HepG2 (cell line): Measurements from ENCODE around the gene TNFAIP8L2. TPM values are rescaled to one million over a fixed set of nuclear protein-coding genes. Genes with fewer than 3 reads are reported as not detected.

ENCODE experiments used
- ATAC-seq: fragments of 200-7000 bp; cut with Tn5 transposase; 3 replicates; pipeline ENCODE4 v1.9.1; 2020; ENCODE audit warnings: mild to moderate bottlenecking, moderate library complexity
- BruUV-seq: library from RNA; stranded (reverse); fragments of 400-500 nt; replicated peaks from 2 replicates; lab custom pipeline; 2021; lab: Mats Ljungman, UMichigan
- CTCF ChIA-PET: fragments of 300-600 bp; formaldehyde crosslinking; extraction: SDS; loops from one replicate; lab custom pipeline; 2021; ENCODE audit warnings: low total read pairs, inconsistent platforms, low intra/inter-chr PET ratio; lab: Yijun Ruan, JAX
- POLR2A ChIA-PET: fragments of 350-600 bp; sonication (Branson Sonifier 250); formaldehyde crosslinking; loops from one replicate; lab custom pipeline; 2020; ENCODE audit warnings: antibody characterized with exemption, inconsistent platforms; lab: Yijun Ruan, JAX
- DNase-seq: peaks from one replicate; pipeline ENCODE4 v3.0.0-alpha.2; 2015; ENCODE audit warnings: low spot score
- FAIRE-seq: peaks from 3 replicates; lab custom pipeline; 2011; peaks lifted over from hg19 to GRCh38; lab: Jason Lieb, UNC
- H2AFZ ChIP-seq: one replicate; pipeline ENCODE4 v1.6.1; 2011; ENCODE audit warnings: low read length, inconsistent platforms
- H3K27ac ChIP-seq: fragments of 300-600 bp; 3 replicates; pipeline ENCODE4 v1.8.0; 2011; ENCODE audit warnings: mixed run types, mild to moderate bottlenecking, mixed read lengths, low read length, inconsistent platforms; ENCODE audit not compliant: insufficient read depth; ENCODE audit errors: extremely low read length
- H3K27me3 ChIP-seq, 2 experiments: fragments of 200-600 bp in 1 of 2; 2 replicates in 1 of 2; 3 replicates in 1 of 2; pipeline versions ENCODE4 v1.6.0 to v1.8.0; 2011; ENCODE audit warnings: low read length in 2 of 2, mild to moderate bottlenecking in 2 of 2, moderate library complexity in 2 of 2, inconsistent platforms in 1 of 2; ENCODE audit not compliant: insufficient read depth in 2 of 2, control insufficient read depth in 1 of 2
- H3K36me3 ChIP-seq, 2 experiments: fragments of 200-600 bp in 1 of 2; replicated peaks in 1 of 2; 2 replicates in 1 of 2; 3 replicates in 1 of 2; pipeline versions ENCODE4 v1.5.1 to v1.8.0; 2011; ENCODE audit warnings: low read length in 2 of 2, inconsistent platforms in 1 of 2; ENCODE audit not compliant: insufficient read depth in 2 of 2, control insufficient read depth in 1 of 2
- H3K4me1 ChIP-seq: 2 replicates; pipeline ENCODE4 v1.5.1; 2012; ENCODE audit warnings: low read length, inconsistent platforms; ENCODE audit not compliant: insufficient read depth
- H3K4me2 ChIP-seq: 2 replicates; pipeline ENCODE4 v1.6.0; 2011; ENCODE audit warnings: low read depth, low read length, inconsistent platforms
- H3K4me3 ChIP-seq, 3 experiments: fragments of 200-600 bp in 1 of 3; sonication (generic), shearing (Covaris generic) in 1 of 3; replicated peaks in 1 of 3; 2 replicates each; pipeline ENCODE4 v1.5.1; 2011 to 2016; ENCODE audit warnings: low read length in 3 of 3, inconsistent platforms in 2 of 3, low read depth in 2 of 3, mild to moderate bottlenecking in 2 of 3, control low read depth in 1 of 3, mixed read lengths in 1 of 3; ENCODE audit not compliant: insufficient read depth in 1 of 3
- H3K79me2 ChIP-seq: one replicate; pipeline ENCODE4 v1.6.1; 2011; ENCODE audit warnings: low read length, inconsistent platforms; ENCODE audit not compliant: insufficient read depth
- H3K9ac ChIP-seq: 2 replicates; pipeline ENCODE4 v1.6.0; 2011; ENCODE audit warnings: mild to moderate bottlenecking, low read depth, low read length, inconsistent platforms; ENCODE audit not compliant: insufficient read depth
- H3K9me3 ChIP-seq: 2 replicates; pipeline ENCODE4 v1.5.1; 2012; ENCODE audit warnings: mild to moderate bottlenecking, low read length
- H4K20me1 ChIP-seq: 2 replicates; pipeline ENCODE4 v1.6.0; 2011; ENCODE audit warnings: inconsistent platforms, mild to moderate bottlenecking, low read length, moderate library complexity; ENCODE audit not compliant: insufficient read depth
- MIER2 ChIP-seq: IDR thresholded peaks from 2 replicates; pipeline ENCODE4 v1.6.1; 2016; ENCODE audit warnings: missing biosample characterization, missing genetic modification reagents
- SMARCE1 ChIP-seq: fragments of 450-650 bp; IDR thresholded peaks from 2 replicates; pipeline ENCODE4 v1.6.1; 2017; ENCODE audit warnings: borderline replicate concordance
- ZIK1 ChIP-seq: sonication (generic); formaldehyde crosslinking; IDR thresholded peaks from 2 replicates; pipeline ENCODE4 v1.5.0; 2020; ENCODE audit warnings: mild to moderate bottlenecking, low read depth, missing genetic modification reagents, borderline replicate concordance
- ZNF235 ChIP-seq: sonication (generic); formaldehyde crosslinking; IDR thresholded peaks from 2 replicates; pipeline ENCODE4 v1.8.1; 2023; ENCODE audit warnings: mild to moderate bottlenecking, missing genetic modification reagents, borderline replicate concordance
- ZNF24 ChIP-seq: fragments of 450-650 bp; IDR thresholded peaks from 2 replicates; pipeline ENCODE4 v1.6.1; 2017; ENCODE audit warnings: antibody characterized with exemption, mild to moderate bottlenecking
- ZNF780A ChIP-seq: sonication (generic); formaldehyde crosslinking; IDR thresholded peaks from 2 replicates; pipeline ENCODE4 v1.8.0; 2022; ENCODE audit warnings: mild to moderate bottlenecking, missing genetic modification reagents, moderate library complexity
- WGBS: methylation state at CpG from one replicate; pipeline ENCODE4 v1.1.6; 2017; ENCODE audit warnings: low lambda C conversion rate; 5-methylcytosine and 5-hydroxymethylcytosine counted together
- in situ Hi-C: cut with HindIII; loops from 2 replicates; pipeline ENCODE4 v1.10.0; 2017; ENCODE audit warnings: low pct_unique_long_range_greater_than_20kb; ENCODE audit not compliant: extremely low pct_ligation_motif_present
- intact Hi-C: fragments of 100-400 bp; cut with micrococcal nuclease; formaldehyde crosslinking; loops from one replicate; pipeline ENCODE4 v1.10.0; 2022; ENCODE audit not compliant: unreplicated experiment
- polyA plus RNA-seq, 8 experiments: library from polyadenylated mRNA; depleted of rRNA in 3 of 8; stranded (reverse) in 7 of 8; unstranded in 1 of 8; fragments of >200 nt; fragmentation: Illumina TruSeq in 4 of 8; extraction: Trizol in 4 of 8; gene quantifications; 2 replicates each; pipeline versions ENCODE4 v1.2.1 to v1.2.3, GENCODE V29; 2011 to 2016; ENCODE audit warnings: low read depth in 4 of 8, missing spikeins in 1 of 8, mixed read lengths in 1 of 8; ENCODE audit not compliant: insufficient read depth in 1 of 8
- total RNA-seq, 5 experiments: library from RNA; depleted of rRNA; stranded (reverse); fragments of >200 nt; fragmentation: Illumina TruSeq; extraction: Trizol; gene quantifications; 2 replicates each; pipeline ENCODE4 v1.2.3, GENCODE V29; 2016; ENCODE audit warnings: low read depth in 1 of 5
- TF ChIP-seq, protein P1 (sequence below): IDR thresholded peaks from 2 replicates; pipeline ENCODE4 v1.6.1; 2016; ENCODE audit warnings: mild to moderate bottlenecking
- TF ChIP-seq, protein P2 (sequence below): sonication (generic); formaldehyde crosslinking; IDR thresholded peaks from 2 replicates; pipeline ENCODE4 v1.4.0; 2020; ENCODE audit warnings: mild to moderate bottlenecking, missing genetic modification reagents
- TF ChIP-seq, protein P3 (sequence below): sonication (generic); formaldehyde crosslinking; IDR thresholded peaks from 2 replicates; pipeline ENCODE4 v1.5.0; 2020; ENCODE audit warnings: mild to moderate bottlenecking, missing genetic modification reagents
- TF ChIP-seq, protein P4 (sequence below): IDR thresholded peaks from 2 replicates; pipeline ENCODE4 v1.6.1; 2016; ENCODE audit warnings: mild to moderate bottlenecking, missing biosample characterization, missing genetic modification reagents
- TF ChIP-seq, protein P5 (sequence below): sonication (generic); formaldehyde crosslinking; IDR thresholded peaks from 2 replicates; pipeline ENCODE4 v1.4.0; 2020; ENCODE audit warnings: low read depth, mild to moderate bottlenecking, missing genetic modification reagents
- TF ChIP-seq, protein P6 (sequence below): IDR thresholded peaks from 2 replicates; pipeline ENCODE4 v1.6.1; 2016; ENCODE audit warnings: missing compliant biosample characterization, missing genetic modification reagents, borderline replicate concordance
- TF ChIP-seq, protein P7 (sequence below), 2 experiments: fragments of 450-650 bp in 1 of 2; sonication (generic) in 1 of 2; formaldehyde crosslinking; IDR thresholded peaks; 2 replicates each; pipeline versions ENCODE4 v1.5.0 to v1.8.0; 2020 to 2022; ENCODE audit warnings: mild to moderate bottlenecking in 1 of 2, missing genetic modification reagents in 1 of 2

The TNFAIP8L2 gene
- total and polyA plus RNA-seq, 2 of the 13 experiments (the other 11 are each of a cell fraction or from before 2014, with no cell fraction given), result not detected

DNA sequence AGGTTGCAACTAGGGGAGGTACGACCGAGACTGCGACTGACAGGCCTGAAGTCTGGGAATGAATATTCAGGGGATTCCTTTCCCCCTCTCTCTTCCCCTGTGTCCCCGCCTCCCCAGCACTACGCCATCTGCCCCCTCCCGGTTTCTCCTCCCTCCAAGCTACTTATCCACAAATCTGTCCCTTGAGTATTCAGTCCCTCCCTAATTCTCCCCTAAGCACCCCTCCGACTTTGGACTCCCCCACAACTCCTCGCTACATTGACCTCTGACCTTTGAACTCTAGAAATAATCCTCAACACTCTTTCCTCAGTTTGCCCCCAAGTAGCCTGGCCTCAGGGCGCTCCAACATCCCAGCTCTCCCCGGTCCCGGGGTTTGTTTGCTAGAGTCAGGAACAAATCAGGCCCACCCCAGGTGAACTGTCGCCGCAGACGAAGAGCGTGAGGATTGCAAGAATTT is 8.9 kb downstream of the TNFAIP8L2 start (continued):
- TF ChIP-seq, protein P1, sequence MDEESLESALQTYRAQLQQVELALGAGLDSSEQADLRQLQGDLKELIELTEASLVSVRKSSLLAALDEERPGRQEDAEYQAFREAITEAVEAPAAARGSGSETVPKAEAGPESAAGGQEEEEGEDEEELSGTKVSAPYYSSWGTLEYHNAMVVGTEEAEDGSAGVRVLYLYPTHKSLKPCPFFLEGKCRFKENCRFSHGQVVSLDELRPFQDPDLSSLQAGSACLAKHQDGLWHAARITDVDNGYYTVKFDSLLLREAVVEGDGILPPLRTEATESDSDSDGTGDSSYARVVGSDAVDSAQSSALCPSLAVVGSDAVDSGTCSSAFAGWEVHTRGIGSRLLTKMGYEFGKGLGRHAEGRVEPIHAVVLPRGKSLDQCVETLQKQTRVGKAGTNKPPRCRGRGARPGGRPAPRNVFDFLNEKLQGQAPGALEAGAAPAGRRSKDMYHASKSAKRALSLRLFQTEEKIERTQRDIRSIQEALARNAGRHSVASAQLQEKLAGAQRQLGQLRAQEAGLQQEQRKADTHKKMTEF, result no peak
- TF ChIP-seq, protein P2, sequence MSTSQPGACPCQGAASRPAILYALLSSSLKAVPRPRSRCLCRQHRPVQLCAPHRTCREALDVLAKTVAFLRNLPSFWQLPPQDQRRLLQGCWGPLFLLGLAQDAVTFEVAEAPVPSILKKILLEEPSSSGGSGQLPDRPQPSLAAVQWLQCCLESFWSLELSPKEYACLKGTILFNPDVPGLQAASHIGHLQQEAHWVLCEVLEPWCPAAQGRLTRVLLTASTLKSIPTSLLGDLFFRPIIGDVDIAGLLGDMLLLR (CRISPR knock-in tag), result no peak
- TF ChIP-seq, protein P3, sequence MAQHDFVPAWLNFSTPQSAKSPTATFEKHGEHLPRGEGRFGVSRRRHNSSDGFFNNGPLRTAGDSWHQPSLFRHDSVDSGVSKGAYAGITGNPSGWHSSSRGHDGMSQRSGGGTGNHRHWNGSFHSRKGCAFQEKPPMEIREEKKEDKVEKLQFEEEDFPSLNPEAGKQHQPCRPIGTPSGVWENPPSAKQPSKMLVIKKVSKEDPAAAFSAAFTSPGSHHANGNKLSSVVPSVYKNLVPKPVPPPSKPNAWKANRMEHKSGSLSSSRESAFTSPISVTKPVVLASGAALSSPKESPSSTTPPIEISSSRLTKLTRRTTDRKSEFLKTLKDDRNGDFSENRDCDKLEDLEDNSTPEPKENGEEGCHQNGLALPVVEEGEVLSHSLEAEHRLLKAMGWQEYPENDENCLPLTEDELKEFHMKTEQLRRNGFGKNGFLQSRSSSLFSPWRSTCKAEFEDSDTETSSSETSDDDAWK (CRISPR knock-in tag), result no peak
- no peak for TF ChIP-seq MIER2 (CRISPR knock-in tag)
- TF ChIP-seq, protein P4, sequence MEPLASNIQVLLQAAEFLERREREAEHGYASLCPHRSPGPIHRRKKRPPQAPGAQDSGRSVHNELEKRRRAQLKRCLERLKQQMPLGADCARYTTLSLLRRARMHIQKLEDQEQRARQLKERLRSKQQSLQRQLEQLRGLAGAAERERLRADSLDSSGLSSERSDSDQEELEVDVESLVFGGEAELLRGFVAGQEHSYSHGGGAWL (CRISPR knock-in tag), result no peak; the same call in 1 of the 2 replicates

DNA sequence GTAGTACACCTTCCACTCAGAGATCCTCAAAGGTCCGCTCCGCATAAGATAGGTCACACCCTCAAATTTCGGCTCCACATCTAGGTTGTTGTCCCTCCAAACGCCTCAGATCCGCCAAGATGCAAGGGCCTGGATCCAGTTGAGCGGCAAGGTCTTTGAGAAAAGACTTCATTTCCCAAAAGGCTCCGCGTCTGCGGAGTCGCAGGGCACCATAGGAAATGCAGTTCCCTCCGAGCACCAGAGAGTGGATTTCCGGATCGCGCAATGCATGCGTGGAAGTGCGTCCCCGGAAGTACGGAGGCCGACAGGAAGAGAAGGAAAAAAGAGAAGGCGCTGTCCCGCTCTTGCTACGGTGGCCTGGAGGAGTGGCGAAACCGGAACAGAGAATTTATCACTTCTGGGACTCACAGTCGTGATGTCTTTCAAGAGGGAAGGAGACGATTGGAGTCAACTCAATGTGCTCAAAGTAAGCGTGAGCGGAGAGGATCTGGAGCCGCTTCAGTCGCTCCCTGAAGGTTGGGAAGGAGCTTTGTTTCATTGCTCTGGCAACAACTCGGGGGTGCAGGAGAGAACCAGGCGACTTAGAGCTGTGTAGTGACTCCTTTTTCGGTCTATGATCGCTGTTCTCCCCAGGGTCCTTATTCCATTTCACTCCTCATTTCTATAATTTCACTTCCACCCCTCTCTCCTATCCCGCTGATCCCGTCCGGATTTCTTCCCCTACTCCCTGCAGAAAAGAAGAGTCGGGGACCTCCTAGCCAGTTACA is 9.5 kb downstream of the TNFAIP8L2 start, which contains the start of the genes LYSMD1 and SCNM1:
Gene LYSMD1, minus strand, starts transcription at position 165 of the 767 bp plus-strand sequence. CDS start 644 bp downstream, outside the sequence.
Gene SCNM1, plus strand, starts transcription at position 407 of the 767 bp plus-strand sequence. Its CDS starts 9 bp downstream, at position 416.
- TSS peak; percentile 88 for BruUV-seq
- no peak for TF ChIP-seq ZNF235 (CRISPR knock-in tag)
- TF ChIP-seq ZIK1 (CRISPR knock-in tag), result no peak; the same call in 1 of the 2 replicates
- TF ChIP-seq ZNF24, result no peak
- TF ChIP-seq, protein P5, sequence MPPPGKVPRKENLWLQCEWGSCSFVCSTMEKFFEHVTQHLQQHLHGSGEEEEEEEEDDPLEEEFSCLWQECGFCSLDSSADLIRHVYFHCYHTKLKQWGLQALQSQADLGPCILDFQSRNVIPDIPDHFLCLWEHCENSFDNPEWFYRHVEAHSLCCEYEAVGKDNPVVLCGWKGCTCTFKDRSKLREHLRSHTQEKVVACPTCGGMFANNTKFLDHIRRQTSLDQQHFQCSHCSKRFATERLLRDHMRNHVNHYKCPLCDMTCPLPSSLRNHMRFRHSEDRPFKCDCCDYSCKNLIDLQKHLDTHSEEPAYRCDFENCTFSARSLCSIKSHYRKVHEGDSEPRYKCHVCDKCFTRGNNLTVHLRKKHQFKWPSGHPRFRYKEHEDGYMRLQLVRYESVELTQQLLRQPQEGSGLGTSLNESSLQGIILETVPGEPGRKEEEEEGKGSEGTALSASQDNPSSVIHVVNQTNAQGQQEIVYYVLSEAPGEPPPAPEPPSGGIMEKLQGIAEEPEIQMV (CRISPR knock-in tag), result no peak
- TF ChIP-seq, protein P6, sequence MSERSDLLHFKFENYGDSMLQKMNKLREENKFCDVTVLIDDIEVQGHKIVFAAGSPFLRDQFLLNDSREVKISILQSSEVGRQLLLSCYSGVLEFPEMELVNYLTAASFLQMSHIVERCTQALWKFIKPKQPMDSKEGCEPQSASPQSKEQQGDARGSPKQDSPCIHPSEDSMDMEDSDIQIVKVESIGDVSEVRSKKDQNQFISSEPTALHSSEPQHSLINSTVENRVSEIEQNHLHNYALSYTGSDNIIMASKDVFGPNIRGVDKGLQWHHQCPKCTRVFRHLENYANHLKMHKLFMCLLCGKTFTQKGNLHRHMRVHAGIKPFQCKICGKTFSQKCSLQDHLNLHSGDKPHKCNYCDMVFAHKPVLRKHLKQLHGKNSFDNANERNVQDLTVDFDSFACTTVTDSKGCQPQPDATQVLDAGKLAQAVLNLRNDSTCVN, result no peak
- TF ChIP-seq ZNF780A (CRISPR knock-in tag), result no peak
- TF ChIP-seq SMARCE1, result no peak
- TF ChIP-seq, protein P7, sequence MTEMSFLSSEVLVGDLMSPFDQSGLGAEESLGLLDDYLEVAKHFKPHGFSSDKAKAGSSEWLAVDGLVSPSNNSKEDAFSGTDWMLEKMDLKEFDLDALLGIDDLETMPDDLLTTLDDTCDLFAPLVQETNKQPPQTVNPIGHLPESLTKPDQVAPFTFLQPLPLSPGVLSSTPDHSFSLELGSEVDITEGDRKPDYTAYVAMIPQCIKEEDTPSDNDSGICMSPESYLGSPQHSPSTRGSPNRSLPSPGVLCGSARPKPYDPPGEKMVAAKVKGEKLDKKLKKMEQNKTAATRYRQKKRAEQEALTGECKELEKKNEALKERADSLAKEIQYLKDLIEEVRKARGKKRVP (CRISPR knock-in tag; IDR thresholded peaks at IDR 0.05), result peak in 1 of 2 experiments; percentile 83; a peak in 2 of 4 replicates

More for the DNA sequence above, 9.5 kb downstream of the TNFAIP8L2 start, which contains the start of the genes LYSMD1 and SCNM1:
- in situ Hi-C loops, result no loop called here
- H3K27me3 ChIP-seq, result peaks cover 0 to 5% of the 10 kb centered on the region in 2 experiments; a peak in 2 of 5 replicates
- peak within 1 kb of the TSS; percentile 94 for H2AFZ ChIP-seq
- peak within 1 kb of the TSS; percentile 91 for H3K4me2 ChIP-seq
- H3K4me1 ChIP-seq, result peaks cover 25% of the 10 kb centered on the region
- H4K20me1 ChIP-seq, result no peaks in the 10 kb centered on the region
- intact Hi-C loops, result no loop called here
- peak within 1 kb of the TSS; percentile 93 for H3K9ac ChIP-seq
- ATAC-seq (peak; percentile 94), FAIRE-seq (peak; percentile 99), DNase-seq (peak; percentile 97)
- ChIA-PET POLR2A (interaction anchor here (1.0 to 2.8 kb wide), 7 partner anchors 13 to 206 kb away, joined by 4 to 25 read pairs (median 4); partner anchors contain the start of gene VPS72), CTCF (no interaction called here)
- peak within 1 kb of the TSS; percentile 85 for H3K27ac ChIP-seq
- WGBS, result 2% methylated on average over 37 of the region's 38 CpGs
- peak within 1 kb of the TSS; percentile 91 to 94 (median 93) for H3K4me3 ChIP-seq
- H3K79me2 ChIP-seq, result peaks cover 17% of the 10 kb centered on the region
- no peaks in the 10 kb centered on the region for H3K9me3 ChIP-seq
- H3K36me3 ChIP-seq, result peaks cover 9 to 11% of the 10 kb centered on the region in 2 experiments; a peak in 4 of 5 replicates
